HG03066 (cell line): ENCODE results near the gene SPTB.

Experiments
- ATAC-seq: cut with Tn5 transposase; IDR thresholded peaks from one replicate; pipeline ENCODE4 v1.9.1; 2021; ENCODE audit warnings: low read depth; ENCODE audit not compliant: unreplicated experiment

Gene SPTB

DNA sequence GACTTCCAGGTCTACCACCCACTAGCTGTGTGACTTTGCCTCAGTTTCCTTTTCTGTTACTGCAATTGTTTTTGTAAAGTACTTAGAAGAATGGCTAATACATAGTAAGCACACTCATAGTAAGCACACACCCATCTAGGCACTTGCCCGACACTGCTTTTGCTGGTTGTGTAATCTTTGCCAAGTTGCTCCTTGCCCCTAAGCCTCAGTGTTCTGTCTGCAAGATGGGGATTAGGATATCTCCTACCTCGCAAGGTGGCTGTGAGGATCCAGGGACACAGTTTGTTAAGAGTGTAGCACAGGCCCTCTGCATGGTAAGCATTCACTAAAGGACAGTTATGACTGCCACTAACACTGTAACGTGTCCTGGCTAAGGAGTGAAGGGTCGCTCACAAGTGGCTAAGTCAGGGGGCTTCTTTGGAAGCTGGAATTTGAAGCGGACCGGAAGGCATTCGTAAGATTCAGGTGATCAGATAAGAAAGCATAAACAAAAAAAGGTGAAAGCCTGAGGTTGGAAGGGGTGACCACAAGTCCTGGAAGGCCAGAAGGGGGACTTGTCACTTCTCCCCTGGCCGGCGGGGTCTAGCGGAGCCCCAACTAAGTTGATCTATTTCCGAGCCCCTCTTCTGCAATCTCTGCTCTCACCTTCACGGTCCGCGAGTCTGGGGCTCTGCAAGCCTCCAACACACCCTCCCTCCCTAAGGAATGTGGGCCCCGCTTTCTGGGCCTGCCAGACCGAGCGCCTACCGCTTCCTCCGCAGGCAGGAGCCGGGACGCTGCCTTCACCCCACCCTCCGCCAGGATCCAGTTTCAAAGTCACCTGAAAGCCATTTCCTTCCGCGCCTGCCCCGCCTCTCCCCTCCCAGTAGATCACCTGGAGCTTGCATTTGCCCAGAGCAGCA, 177.0 kb downstream of the SPTB start:
- ATAC-seq: no peak

DNA sequence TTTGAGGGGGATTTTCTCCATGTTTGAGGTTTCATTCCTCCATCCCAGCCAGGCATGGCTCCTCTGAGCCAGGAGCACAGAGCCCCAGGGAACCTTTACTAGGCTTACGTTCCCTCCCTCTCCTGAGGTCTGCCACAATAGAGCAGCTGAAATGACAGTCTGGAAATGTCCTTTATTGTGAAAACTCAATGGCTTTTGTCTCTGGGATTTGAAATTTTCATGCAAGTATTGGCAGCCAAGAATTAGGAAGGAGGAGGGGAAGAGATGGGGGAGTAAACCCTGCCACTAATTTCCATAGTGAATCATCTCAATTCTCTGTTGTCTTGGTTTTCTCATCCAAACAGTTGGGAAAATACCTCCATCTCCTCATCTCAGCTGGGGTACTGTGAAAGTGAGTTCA, 178.0 kb downstream of the SPTB start:
- ATAC-seq: no peak

DNA sequence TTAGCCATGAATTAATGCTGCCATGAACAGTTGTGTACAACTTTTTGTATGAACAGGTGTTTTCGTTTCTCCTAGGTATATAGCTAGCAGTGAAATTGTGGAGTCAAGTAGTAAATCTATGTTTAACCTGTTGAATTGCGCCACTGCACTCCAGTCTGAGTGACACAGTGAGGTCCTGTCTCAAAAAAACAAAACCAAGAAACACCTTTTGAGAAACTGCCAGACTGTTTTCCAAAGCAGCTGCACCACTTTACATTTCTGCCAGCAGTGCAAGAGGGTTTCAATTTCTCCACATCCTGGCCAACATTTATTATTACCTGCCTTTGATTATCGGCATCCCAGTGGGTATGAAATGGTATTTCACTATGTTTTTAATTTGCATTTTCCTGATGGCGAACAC, 178.8 kb downstream of the SPTB start:
- no peak for ATAC-seq

DNA sequence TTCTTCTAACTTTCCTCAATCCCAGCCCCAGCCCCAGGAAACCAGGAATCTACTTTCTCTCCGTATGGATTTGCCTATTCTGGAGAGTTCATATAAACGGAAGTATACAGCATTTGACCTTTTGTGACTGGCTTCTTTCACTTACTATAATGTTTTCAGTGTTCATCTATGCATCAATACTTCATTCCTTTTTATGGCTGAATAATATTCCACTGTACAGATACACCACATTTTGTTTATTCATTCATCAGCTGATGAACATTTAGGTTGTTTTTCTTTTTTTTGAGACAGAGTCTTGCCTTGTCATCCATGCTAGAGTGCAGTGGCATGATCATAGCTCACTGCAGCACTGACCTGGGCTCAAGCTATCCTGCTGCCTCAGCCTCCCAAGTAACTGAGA, 179.4 kb downstream of the SPTB start:
- no peak for ATAC-seq

DNA sequence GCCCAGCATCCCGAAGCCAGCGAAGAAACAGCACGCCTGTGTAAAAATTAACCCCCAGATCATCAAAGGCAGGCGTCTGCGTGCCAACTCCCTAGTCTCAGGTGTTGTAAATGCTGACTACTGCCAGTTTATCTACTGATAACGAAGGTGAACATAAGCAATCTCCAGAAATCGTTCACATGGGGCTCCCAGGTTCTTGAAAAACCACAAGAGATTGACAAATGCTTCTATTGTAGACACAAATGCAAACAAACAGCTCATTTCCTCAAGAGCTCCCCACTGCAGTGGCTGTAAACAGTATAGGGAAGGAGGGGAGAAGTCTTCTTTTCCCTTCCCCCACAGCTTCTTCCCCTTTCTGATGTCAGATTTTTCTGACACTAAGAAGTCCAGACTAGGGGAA, 180.8 kb downstream of the SPTB start:
- no peak for ATAC-seq

DNA sequence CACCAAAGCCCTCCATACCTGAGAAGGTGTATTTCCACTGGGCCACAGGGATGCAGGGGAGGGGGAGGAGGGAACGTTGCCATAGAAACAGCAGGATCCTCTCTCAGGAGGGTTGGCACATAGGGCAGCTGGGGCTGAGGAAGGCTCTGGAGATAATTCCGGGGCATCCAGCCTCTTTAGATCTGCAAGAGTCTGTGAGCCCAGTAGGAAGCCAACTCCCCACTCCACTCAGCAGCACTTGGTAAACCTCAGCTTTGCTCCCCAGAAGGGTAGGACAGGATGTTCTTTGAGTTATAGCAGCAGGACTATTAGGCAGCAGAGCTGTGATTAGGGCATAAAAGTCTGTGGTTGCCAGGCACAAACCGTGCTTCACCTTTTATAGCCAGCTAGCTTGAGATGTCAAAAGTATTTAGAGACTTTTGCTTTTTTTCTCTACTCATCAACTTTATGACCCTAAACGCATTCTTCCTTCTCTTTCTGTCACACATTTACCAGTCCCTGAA, 183.3 kb downstream of the SPTB start:
- ATAC-seq: no peak
